Measurements from ENCODE around the gene TRPM5.

Gene TRPM5

GRCh38 chr11:2477254-2477653 is 32.9 kb upstream of the TRPM5 start:
- Histone ChIP-seq H3K36me3 (ENCODE audit: insufficient read depth, low read length) (no peaks in the 10 kb centered on the region), H3K27me3 (ENCODE audit: control insufficient read depth, insufficient read depth, low read length) (peaks cover 34% of the 10 kb centered on the region), H3K9ac (ENCODE audit: low read depth, low read length) (no peak overlapping the region), H3K4me3 (ENCODE audit: low read length) (no peak overlapping the region), H3K4me1 (ENCODE audit: control insufficient read depth, insufficient read depth, low read length) (no peaks in the 10 kb centered on the region), H3K4me2 (ENCODE audit: low read length) (no peak overlapping the region), H3K9me3 (replicated peaks; ENCODE audit: low read length) (no peaks in the 10 kb centered on the region)

- no peak overlapping the region for H3K9ac ChIP-seq (ENCODE audit: low read depth, low read length)
- H3K4me3 ChIP-seq (ENCODE audit: low read length): no peak overlapping the region
- H3K9me3 ChIP-seq (replicated peaks; ENCODE audit: low read length): no peaks in the 10 kb centered on the region
- peaks cover 29% of the 10 kb centered on the region for H3K27me3 ChIP-seq (ENCODE audit: control insufficient read depth, insufficient read depth, low read length)
- H3K4me1 ChIP-seq (ENCODE audit: control insufficient read depth, insufficient read depth, low read length): no peaks in the 10 kb centered on the region
- H3K36me3 ChIP-seq (ENCODE audit: insufficient read depth, low read length): no peaks in the 10 kb centered on the region
- no peak overlapping the region for H3K4me2 ChIP-seq (ENCODE audit: low read length)
These were observed 31.0 kb upstream of the TRPM5 start for GRCh38 chr11:2475136-2475918.

GRCh38 chr11:2474059-2474901 is 30.0 kb upstream of the TRPM5 start:
- H3K27me3 ChIP-seq (ENCODE audit: control insufficient read depth, insufficient read depth, low read length): peaks cover 29% of the 10 kb centered on the region
- no peaks in the 10 kb centered on the region for H3K4me1 ChIP-seq (ENCODE audit: control insufficient read depth, insufficient read depth, low read length)
- no peaks in the 10 kb centered on the region for H3K9me3 ChIP-seq (replicated peaks; ENCODE audit: low read length)
- no peaks in the 10 kb centered on the region for H3K36me3 ChIP-seq (ENCODE audit: insufficient read depth, low read length)
- no peak overlapping the region for H3K4me2 ChIP-seq (ENCODE audit: low read length)
- no peak overlapping the region for H3K9ac ChIP-seq (ENCODE audit: low read depth, low read length)
- H3K4me3 ChIP-seq (ENCODE audit: low read length): no peak overlapping the region

- no peak overlapping the region for H3K9ac ChIP-seq (ENCODE audit: low read depth, low read length)
- H3K36me3 ChIP-seq (ENCODE audit: insufficient read depth, low read length): no peaks in the 10 kb centered on the region
- H3K9me3 ChIP-seq (replicated peaks; ENCODE audit: low read length): no peaks in the 10 kb centered on the region
- H3K4me3 ChIP-seq (ENCODE audit: low read length): no peak overlapping the region
- H3K4me2 ChIP-seq (ENCODE audit: low read length): no peak overlapping the region
- no peaks in the 10 kb centered on the region for H3K4me1 ChIP-seq (ENCODE audit: control insufficient read depth, insufficient read depth, low read length)
- H3K27me3 ChIP-seq (ENCODE audit: control insufficient read depth, insufficient read depth, low read length): peaks cover 33% of the 10 kb centered on the region
These were observed 29.2 kb upstream of the TRPM5 start for GRCh38 chr11:2473361-2474058.

- Histone ChIP-seq H3K9me3 (replicated peaks; ENCODE audit: low read length) (no peaks in the 10 kb centered on the region), H3K36me3 (ENCODE audit: insufficient read depth, low read length) (no peaks in the 10 kb centered on the region), H3K4me2 (ENCODE audit: low read length) (no peak overlapping the region), H3K4me3 (ENCODE audit: low read length) (no peak overlapping the region), H3K27me3 (ENCODE audit: control insufficient read depth, insufficient read depth, low read length) (peaks cover 31% of the 10 kb centered on the region), H3K9ac (ENCODE audit: low read depth, low read length) (no peak overlapping the region), H3K4me1 (ENCODE audit: control insufficient read depth, insufficient read depth, low read length) (no peaks in the 10 kb centered on the region)
These were observed 28.3 kb upstream of the TRPM5 start for GRCh38 chr11:2472428-2473186.

GRCh38 chr11:2471804-2472096 is 27.4 kb upstream of the TRPM5 start:
- H3K36me3 ChIP-seq (ENCODE audit: insufficient read depth, low read length): no peaks in the 10 kb centered on the region
- no peak overlapping the region for H3K4me3 ChIP-seq (ENCODE audit: low read length)

GRCh38 chr11:2471048-2471803 is 26.9 kb upstream of the TRPM5 start:
- Histone ChIP-seq H3K4me3 (ENCODE audit: low read length) (no peak overlapping the region), H3K4me1 (ENCODE audit: control insufficient read depth, insufficient read depth, low read length) (no peaks in the 10 kb centered on the region), H3K9ac (ENCODE audit: low read depth, low read length) (no peak overlapping the region), H3K9me3 (replicated peaks; ENCODE audit: low read length) (no peaks in the 10 kb centered on the region), H3K4me2 (ENCODE audit: low read length) (no peak overlapping the region), H3K36me3 (ENCODE audit: insufficient read depth, low read length) (no peaks in the 10 kb centered on the region), H3K27me3 (ENCODE audit: control insufficient read depth, insufficient read depth, low read length) (peaks cover 23% of the 10 kb centered on the region)

More at GRCh38 chr11:2471804-2472096, 27.4 kb upstream of the TRPM5 start:
- H3K27me3 ChIP-seq (ENCODE audit: control insufficient read depth, insufficient read depth, low read length): peaks cover 23% of the 10 kb centered on the region
- no peak overlapping the region for H3K4me2 ChIP-seq (ENCODE audit: low read length)
- H3K9ac ChIP-seq (ENCODE audit: low read depth, low read length): no peak overlapping the region
- no peaks in the 10 kb centered on the region for H3K9me3 ChIP-seq (replicated peaks; ENCODE audit: low read length)
- no peaks in the 10 kb centered on the region for H3K4me1 ChIP-seq (ENCODE audit: control insufficient read depth, insufficient read depth, low read length)

- H3K4me2 ChIP-seq (ENCODE audit: low read length): no peak overlapping the region
- H3K27me3 ChIP-seq (ENCODE audit: control insufficient read depth, insufficient read depth, low read length): peaks cover 17% of the 10 kb centered on the region
- H3K9ac ChIP-seq (ENCODE audit: low read depth, low read length): no peak overlapping the region
- H3K4me3 ChIP-seq (ENCODE audit: low read length): no peak overlapping the region
- no peaks in the 10 kb centered on the region for H3K9me3 ChIP-seq (replicated peaks; ENCODE audit: low read length)
- no peaks in the 10 kb centered on the region for H3K4me1 ChIP-seq (ENCODE audit: control insufficient read depth, insufficient read depth, low read length)
- H3K36me3 ChIP-seq (ENCODE audit: insufficient read depth, low read length): no peaks in the 10 kb centered on the region
These were observed 26.2 kb upstream of the TRPM5 start for GRCh38 chr11:2470495-2470894.

GRCh38 chr11:2468363-2469235 is 24.3 kb upstream of the TRPM5 start:
- Histone ChIP-seq H3K27me3 (ENCODE audit: control insufficient read depth, insufficient read depth, low read length) (peaks cover 12% of the 10 kb centered on the region), H3K4me1 (ENCODE audit: control insufficient read depth, insufficient read depth, low read length) (no peaks in the 10 kb centered on the region), H3K4me2 (ENCODE audit: low read length) (no peak overlapping the region), H3K9me3 (replicated peaks; ENCODE audit: low read length) (no peaks in the 10 kb centered on the region), H3K36me3 (ENCODE audit: insufficient read depth, low read length) (no peaks in the 10 kb centered on the region), H3K4me3 (ENCODE audit: low read length) (no peak overlapping the region), H3K9ac (ENCODE audit: low read depth, low read length) (no peak overlapping the region)

GRCh38 chr11:2467695-2468055 is 23.4 kb upstream of the TRPM5 start:
- Histone ChIP-seq H3K27me3 (ENCODE audit: control insufficient read depth, insufficient read depth, low read length) (peaks cover 16% of the 10 kb centered on the region), H3K4me3 (ENCODE audit: low read length) (no peak overlapping the region), H3K9me3 (replicated peaks; ENCODE audit: low read length) (no peaks in the 10 kb centered on the region), H3K9ac (ENCODE audit: low read depth, low read length) (no peak overlapping the region), H3K36me3 (ENCODE audit: insufficient read depth, low read length) (no peaks in the 10 kb centered on the region), H3K4me2 (ENCODE audit: low read length) (no peak overlapping the region), H3K4me1 (ENCODE audit: control insufficient read depth, insufficient read depth, low read length) (no peaks in the 10 kb centered on the region)
